Astrocyte (in vitro differentiated cells and primary cell): ENCODE data around the gene PI4KA. TPM values are rescaled to one million over a fixed set of nuclear protein-coding genes. Genes with fewer than 3 reads are reported as not detected.

Source experiments
- DNase-seq: peaks from one replicate; pipeline ENCODE4 v3.0.0-alpha.2; 2010; ENCODE audit warnings: low read depth
- FAIRE-seq: peaks from 2 replicates; lab custom pipeline; 2011; peaks lifted over from hg19 to GRCh38; lab: Jason Lieb, UNC
- H2AFZ ChIP-seq: 2 replicates; pipeline ENCODE4 v1.6.0; 2012; ENCODE audit warnings: low read depth, low read length, inconsistent platforms
- H3K27ac ChIP-seq: 2 replicates; pipeline ENCODE4 v1.5.1; 2011; ENCODE audit warnings: low read depth, low read length, inconsistent platforms
- H3K27me3 ChIP-seq: 2 replicates; pipeline ENCODE4 v1.6.0; 2011; ENCODE audit warnings: low read length, inconsistent platforms; ENCODE audit not compliant: insufficient read depth
- H3K36me3 ChIP-seq: 2 replicates; pipeline ENCODE4 v1.5.1; 2011; ENCODE audit warnings: low read length, inconsistent platforms; ENCODE audit not compliant: insufficient read depth
- H3K4me1 ChIP-seq: 2 replicates; pipeline ENCODE4 v1.5.1; 2011; ENCODE audit warnings: low read length, inconsistent platforms; ENCODE audit not compliant: insufficient read depth
- H3K4me2 ChIP-seq: 2 replicates; pipeline ENCODE4 v1.6.0; 2012; ENCODE audit warnings: low read length, inconsistent platforms
- H3K4me3 ChIP-seq: 2 replicates; pipeline ENCODE4 v1.5.1; 2011; ENCODE audit warnings: low read depth, mild to moderate bottlenecking, low read length, inconsistent platforms; ENCODE audit not compliant: insufficient read depth
- H3K79me2 ChIP-seq: 2 replicates; pipeline ENCODE4 v1.6.0; 2012; ENCODE audit warnings: mild to moderate bottlenecking, low read length, inconsistent platforms; ENCODE audit not compliant: insufficient read depth
- H3K9ac ChIP-seq: 2 replicates; pipeline ENCODE4 v1.6.0; 2012; ENCODE audit warnings: mild to moderate bottlenecking, low read length, inconsistent platforms
- H3K9me3 ChIP-seq: 2 replicates; pipeline ENCODE4 v1.5.1; 2012; ENCODE audit warnings: low read depth, mild to moderate bottlenecking, low read length, inconsistent platforms; ENCODE audit not compliant: insufficient read depth
- H4K20me1 ChIP-seq: 2 replicates; pipeline ENCODE4 v1.6.0; 2012; ENCODE audit warnings: low read length, inconsistent platforms; ENCODE audit not compliant: insufficient read depth
- H3K27ac Mint-ChIP-seq: one replicate; pipeline ENCODE4 v1.8.0; 2021; ENCODE audit warnings: mild to moderate bottlenecking, mixed read lengths; ENCODE audit not compliant: unreplicated experiment
- H3K27me3 Mint-ChIP-seq: one replicate; pipeline ENCODE4 v1.8.0; 2021; ENCODE audit warnings: low read depth, mixed read lengths; ENCODE audit not compliant: unreplicated experiment
- H3K36me3 Mint-ChIP-seq: one replicate; pipeline ENCODE4 v1.8.0; 2021; ENCODE audit warnings: low read depth, mixed read lengths; ENCODE audit not compliant: unreplicated experiment
- H3K4me1 Mint-ChIP-seq: one replicate; pipeline ENCODE4 v1.8.0; 2021; ENCODE audit warnings: low read depth, mixed read lengths; ENCODE audit not compliant: unreplicated experiment
- H3K4me3 Mint-ChIP-seq: one replicate; pipeline ENCODE4 v1.8.0; 2021; ENCODE audit warnings: mild to moderate bottlenecking, moderate library complexity, mixed read lengths; ENCODE audit not compliant: unreplicated experiment
- H3K9me3 Mint-ChIP-seq: one replicate; pipeline ENCODE4 v1.8.0; 2021; ENCODE audit warnings: mild to moderate bottlenecking, mixed read lengths; ENCODE audit not compliant: unreplicated experiment
- CTCF ChIP-seq: IDR thresholded peaks from 2 replicates; pipeline ENCODE4 v1.5.1; 2011; ENCODE audit warnings: low read depth, mild to moderate bottlenecking, inconsistent platforms, low read length, moderate library complexity; ENCODE audit not compliant: insufficient read depth
- EZH2 ChIP-seq: IDR thresholded peaks from 2 replicates; pipeline ENCODE4 v1.6.1; 2012; ENCODE audit warnings: mild to moderate bottlenecking, low read length, inconsistent platforms; ENCODE audit not compliant: insufficient read depth
- total RNA-seq: library from RNA; stranded (reverse); gene quantifications from 2 replicates; pipeline ENCODE4 v1.2.1, GENCODE V29; 2021

The PI4KA gene
- total RNA-seq, 1 donor from 2014 or later, result 35.9 TPM

- no peak overlapping the region for H3K9ac ChIP-seq
- no peaks in the 10 kb centered on the region for H3K9me3 Mint-ChIP-seq
- H3K27ac Mint-ChIP-seq, result no peak overlapping the region
- peak overlapping the region; percentile 29 for H3K4me2 ChIP-seq
- no peak overlapping the region for H3K4me3 ChIP-seq
- no peak overlapping the region for H2AFZ ChIP-seq
- DNase-seq (no peak), FAIRE-seq (no peak)
- peaks cover 5% of the 10 kb centered on the region for H3K36me3 Mint-ChIP-seq
- H3K4me3 Mint-ChIP-seq, result no peak overlapping the region
- peaks cover 10% of the 10 kb centered on the region for H3K4me1 Mint-ChIP-seq
- H3K4me1 ChIP-seq, result peaks cover 46% of the 10 kb centered on the region
- no peak for TF ChIP-seq EZH2
- no peak for TF ChIP-seq CTCF
- no peaks in the 10 kb centered on the region for H4K20me1 ChIP-seq
- H3K27ac ChIP-seq, result no peak overlapping the region
- no peaks in the 10 kb centered on the region for H3K27me3 ChIP-seq
- no peaks in the 10 kb centered on the region for H3K36me3 ChIP-seq
- no peaks in the 10 kb centered on the region for H3K79me2 ChIP-seq
- no peaks in the 10 kb centered on the region for H3K27me3 Mint-ChIP-seq
- H3K9me3 ChIP-seq, result no peaks in the 10 kb centered on the region
Measured at GRCh38 chr22:20779014-20779817, 79.4 kb downstream of the PI4KA start.

GRCh38 chr22:20777420-20778177 is 81.0 kb downstream of the PI4KA start:
- Histone ChIP-seq H3K4me2 (peak overlapping the region; percentile 41), H3K27ac (peak overlapping the region; percentile 46), H3K4me1 (peaks cover 38% of the 10 kb centered on the region), H4K20me1 (no peaks in the 10 kb centered on the region), H3K9ac (no peak overlapping the region), H3K4me3 (no peak overlapping the region), H3K36me3 (no peaks in the 10 kb centered on the region), H3K27me3 (no peaks in the 10 kb centered on the region), H2AFZ (no peak overlapping the region), H3K79me2 (no peaks in the 10 kb centered on the region), H3K9me3 (no peaks in the 10 kb centered on the region)
- TF ChIP-seq EZH2, result no peak
- no peak for TF ChIP-seq CTCF
- Mint-ChIP-seq H3K36me3 (peaks cover 5% of the 10 kb centered on the region), H3K27ac (peak overlapping the region; percentile 84), H3K9me3 (no peaks in the 10 kb centered on the region), H3K27me3 (no peaks in the 10 kb centered on the region), H3K4me3 (peak overlapping the region; percentile 46), H3K4me1 (peaks cover 10% of the 10 kb centered on the region)
- FAIRE-seq (peak; percentile 80), DNase-seq (peak; percentile 87)
